GM18907 (cell line): ENCODE data around the gene ZNF483.
"Not testable (repeated sequence)": the region's sequence is repeated elsewhere in the genome, so short reads cannot be mapped to it uniquely, and the experiment has no call there.

ENCODE experiments used
- ATAC-seq: cut with Tn5 transposase; IDR thresholded peaks from one replicate; pipeline ENCODE4 v1.9.1; 2021; ENCODE audit warnings: mild to moderate bottlenecking, moderate library complexity; ENCODE audit not compliant: unreplicated experiment

Gene ZNF483

DNA sequence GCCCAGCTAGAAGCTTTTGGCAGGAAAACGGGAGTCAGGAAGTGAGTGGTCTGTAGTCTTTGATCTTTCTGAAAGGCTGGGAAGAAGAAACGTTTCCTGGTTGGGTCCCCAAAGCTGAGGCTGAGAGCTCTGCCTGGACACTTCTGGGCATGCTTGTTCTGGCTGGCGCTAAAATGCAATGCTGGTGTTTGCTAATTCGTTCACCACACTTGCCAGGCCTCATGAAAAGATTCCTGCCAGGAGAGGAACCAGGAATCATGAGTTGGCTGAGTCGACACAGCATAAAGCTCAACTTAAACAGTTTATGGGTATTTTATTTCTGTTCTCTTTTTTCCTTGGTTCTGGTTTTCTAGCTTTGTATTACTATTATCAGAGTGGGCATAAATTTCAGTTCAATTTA, 85.2 kb downstream of the ZNF483 start:
- no peak for ATAC-seq

DNA sequence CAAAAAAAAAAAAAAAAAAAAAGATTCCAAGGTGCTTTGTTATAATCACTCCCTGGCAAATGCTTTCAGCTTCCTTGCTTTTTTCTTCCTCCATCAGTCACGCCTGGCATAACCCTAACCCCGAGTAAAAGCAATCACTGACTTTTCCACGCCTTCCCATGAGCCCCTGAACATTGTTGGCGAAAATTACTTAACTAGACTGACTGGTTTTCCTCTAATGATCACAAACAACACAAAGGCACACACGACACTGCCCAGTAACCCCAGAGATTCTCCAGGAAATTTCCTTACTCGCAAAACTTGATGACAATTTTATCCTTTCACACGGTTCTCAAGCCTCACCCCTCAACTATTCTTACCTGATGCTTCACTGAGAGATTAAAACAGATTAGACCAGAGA, 85.9 kb downstream of the ZNF483 start:
- no peak for ATAC-seq

DNA sequence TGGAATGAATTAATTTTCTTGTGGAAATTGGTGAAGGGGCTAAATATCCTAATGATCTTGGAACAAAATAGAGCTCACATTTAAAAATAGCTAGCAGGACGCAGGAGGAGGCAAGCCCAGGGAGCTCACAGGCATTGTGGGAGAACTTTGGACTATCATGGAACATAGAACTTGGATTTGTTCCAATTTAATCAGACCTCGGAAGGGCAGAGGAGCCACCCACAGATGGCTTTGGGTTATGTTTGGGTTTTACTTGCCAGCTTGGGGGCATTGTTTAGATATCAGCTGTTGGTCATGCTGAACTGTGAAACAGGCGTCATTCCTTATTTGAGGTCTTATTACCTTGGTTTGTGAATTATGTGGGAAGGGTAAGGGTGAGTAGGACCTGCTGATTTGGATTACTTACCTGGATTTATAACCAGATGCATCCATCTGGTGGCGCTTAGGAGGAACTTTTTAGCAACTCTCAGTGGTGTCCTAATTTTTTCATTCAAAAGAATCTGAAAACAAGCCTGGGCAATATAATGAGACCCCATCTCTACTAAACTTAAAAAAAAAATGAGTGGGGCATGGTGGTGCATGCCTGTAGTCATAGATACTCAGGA, 88.6 kb downstream of the ZNF483 start:
- no peak for ATAC-seq

DNA sequence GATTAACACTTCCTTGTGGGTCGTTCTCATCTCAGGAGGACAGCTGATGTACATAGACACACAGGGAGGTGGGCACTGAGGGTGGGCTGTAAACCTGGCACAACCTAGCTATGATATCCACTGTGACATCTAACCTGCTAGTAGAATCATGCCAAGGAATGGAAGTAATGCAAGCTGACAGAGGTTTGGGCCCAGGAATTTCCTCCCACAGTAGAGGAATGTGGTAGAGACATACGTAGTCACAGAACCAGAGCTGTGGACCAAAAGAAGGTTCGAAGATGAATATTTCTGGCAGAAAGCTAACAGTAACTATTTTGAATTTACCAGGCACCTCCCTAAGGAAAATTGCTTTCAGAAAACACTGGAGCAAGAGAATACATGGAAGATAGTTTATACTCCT, 90.9 kb downstream of the ZNF483 start:
- no peak for ATAC-seq

DNA sequence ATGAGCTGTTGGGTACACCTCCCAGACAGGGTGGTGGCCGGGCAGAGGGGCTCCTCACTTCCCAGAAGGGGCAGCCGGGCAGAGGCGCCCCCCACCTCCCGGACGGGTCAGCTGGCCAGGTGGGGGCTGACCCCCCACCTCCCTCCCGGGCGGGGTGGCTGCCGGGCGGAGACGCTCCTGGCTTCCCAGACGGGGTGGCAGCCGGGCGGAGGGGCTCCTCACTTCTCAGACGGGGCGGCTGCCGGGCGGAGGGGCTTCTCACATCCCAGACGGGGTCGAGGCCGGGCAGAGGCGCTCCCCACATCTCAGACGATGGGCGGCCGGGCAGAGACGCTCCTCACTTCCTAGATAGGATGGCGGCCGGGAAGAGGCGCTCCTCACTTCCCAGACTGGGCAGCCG, 92.4 kb downstream of the ZNF483 start:
- ATAC-seq: not testable (repeated sequence)

DNA sequence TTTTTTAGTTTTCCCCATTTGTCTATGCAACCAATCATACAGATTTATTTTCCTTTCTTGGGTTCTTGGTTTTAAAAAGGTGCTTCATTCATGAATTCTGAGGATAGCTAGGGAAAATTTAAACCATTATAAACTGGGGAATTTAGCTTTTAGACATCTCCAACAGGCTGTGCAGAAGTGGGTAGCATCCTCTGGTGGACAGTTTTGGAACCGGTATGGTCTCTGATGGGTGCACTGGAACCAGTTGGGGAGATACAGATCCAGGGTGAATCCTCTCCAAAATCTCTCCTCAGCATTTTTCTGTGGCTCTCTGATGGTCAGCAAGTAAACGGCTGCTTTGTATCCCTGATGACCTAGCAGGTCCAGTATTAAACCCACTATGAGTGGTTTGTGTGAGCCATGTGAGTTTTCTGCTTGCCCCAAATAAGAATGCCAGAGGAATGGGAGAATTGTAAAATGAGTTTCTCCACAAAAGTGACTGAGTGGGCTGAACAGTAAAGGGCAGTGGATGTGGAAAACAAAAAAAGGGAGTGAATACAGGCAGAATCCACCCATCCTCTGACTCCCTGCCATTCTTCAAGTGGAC, 97.0 kb downstream of the ZNF483 start:
- no peak for ATAC-seq

DNA sequence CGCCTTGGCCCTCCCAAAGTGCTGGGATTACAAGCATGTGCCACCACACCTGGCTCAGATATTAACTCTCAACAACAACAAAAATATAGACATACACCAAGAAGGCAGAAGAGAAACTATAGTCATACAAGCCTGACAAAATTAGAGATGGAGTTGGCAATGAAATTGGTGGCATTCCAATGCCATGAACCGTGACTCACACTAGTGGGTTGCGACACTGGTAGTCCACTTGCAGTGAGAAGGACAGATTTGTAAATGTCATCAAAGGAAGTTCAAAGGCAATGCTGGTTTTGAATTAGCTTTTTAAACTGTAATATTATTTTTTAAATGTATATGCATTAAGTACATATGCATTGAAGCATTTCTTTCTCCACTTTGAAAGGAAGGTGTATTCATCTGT, 97.6 kb downstream of the ZNF483 start:
- ATAC-seq: no peak
